Prostate gland (tissue), 2 donors: Measurements from ENCODE around the gene ESPN.
"Not testable (repeated sequence)": the region's sequence is repeated elsewhere in the genome, so short reads cannot be mapped to it uniquely, and the experiment has no call there.

ENCODE experiments used
- POLR2A ChIP-seq: fragments of 450-650 bp; IDR thresholded peaks from one replicate; pipeline ENCODE4 v1.6.1; 2016; ENCODE audit warnings: antibody characterized with exemption, mild to moderate bottlenecking
- POLR2AphosphoS5 ChIP-seq: sonication (generic); formaldehyde crosslinking; IDR thresholded peaks from one replicate; pipeline ENCODE4 v1.6.1; 2017; ENCODE audit warnings: antibody characterized with exemption
- TF ChIP-seq, protein P1 (sequence below), 4 experiments: fragments of 200-600 bp in 2 of 4; fragments of 450-650 bp in 2 of 4; sonication (generic) in 2 of 4; IDR thresholded peaks; 1 replicate in 3 of 4; 2 replicates in 1 of 4; pipeline ENCODE4 v1.5.1; 2016 to 2019; ENCODE audit warnings: antibody characterized with exemption in 4 of 4, mild to moderate bottlenecking in 2 of 4, moderate library complexity in 2 of 4

DNA sequence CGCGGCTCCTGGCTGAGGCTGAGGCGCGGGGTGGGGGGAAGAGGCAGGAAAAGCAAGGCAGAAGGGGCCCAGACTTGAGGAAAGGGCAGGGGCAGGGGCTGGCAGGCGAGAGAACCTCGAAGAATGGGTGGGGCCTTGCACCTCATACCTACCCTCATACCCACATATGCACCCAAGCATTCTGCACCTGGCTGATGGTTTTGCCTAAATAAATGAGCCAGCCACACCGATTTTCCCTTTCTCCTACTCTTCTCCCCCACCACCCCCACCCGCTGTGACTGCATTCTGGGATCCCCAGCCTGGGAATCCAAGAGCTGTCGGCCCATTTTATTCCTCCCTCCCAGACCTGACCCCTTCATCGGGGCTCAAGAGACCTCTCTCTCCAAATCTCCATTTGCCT is 25.9 kb downstream of the ESPN start:
- TF ChIP-seq, protein P1, sequence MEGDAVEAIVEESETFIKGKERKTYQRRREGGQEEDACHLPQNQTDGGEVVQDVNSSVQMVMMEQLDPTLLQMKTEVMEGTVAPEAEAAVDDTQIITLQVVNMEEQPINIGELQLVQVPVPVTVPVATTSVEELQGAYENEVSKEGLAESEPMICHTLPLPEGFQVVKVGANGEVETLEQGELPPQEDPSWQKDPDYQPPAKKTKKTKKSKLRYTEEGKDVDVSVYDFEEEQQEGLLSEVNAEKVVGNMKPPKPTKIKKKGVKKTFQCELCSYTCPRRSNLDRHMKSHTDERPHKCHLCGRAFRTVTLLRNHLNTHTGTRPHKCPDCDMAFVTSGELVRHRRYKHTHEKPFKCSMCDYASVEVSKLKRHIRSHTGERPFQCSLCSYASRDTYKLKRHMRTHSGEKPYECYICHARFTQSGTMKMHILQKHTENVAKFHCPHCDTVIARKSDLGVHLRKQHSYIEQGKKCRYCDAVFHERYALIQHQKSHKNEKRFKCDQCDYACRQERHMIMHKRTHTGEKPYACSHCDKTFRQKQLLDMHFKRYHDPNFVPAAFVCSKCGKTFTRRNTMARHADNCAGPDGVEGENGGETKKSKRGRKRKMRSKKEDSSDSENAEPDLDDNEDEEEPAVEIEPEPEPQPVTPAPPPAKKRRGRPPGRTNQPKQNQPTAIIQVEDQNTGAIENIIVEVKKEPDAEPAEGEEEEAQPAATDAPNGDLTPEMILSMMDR (IDR thresholded peaks at IDR 0.05) = not testable (repeated sequence)
- TF ChIP-seq POLR2A, POLR2AphosphoS5: not testable (repeated sequence)
